HK-2 (cell line): ENCODE results near the gene ZC3H18.

ENCODE experiments used
- DNase-seq: peaks from one replicate; pipeline ENCODE4 v3.0.0-alpha.2; 2018; ENCODE audit not compliant: unreplicated experiment

The ZC3H18 gene

GRCh38 chr16:88549671-88550245 lies 20.4 kb upstream of the ZC3H18 start:
- DNase-seq: no peak

DNA sequence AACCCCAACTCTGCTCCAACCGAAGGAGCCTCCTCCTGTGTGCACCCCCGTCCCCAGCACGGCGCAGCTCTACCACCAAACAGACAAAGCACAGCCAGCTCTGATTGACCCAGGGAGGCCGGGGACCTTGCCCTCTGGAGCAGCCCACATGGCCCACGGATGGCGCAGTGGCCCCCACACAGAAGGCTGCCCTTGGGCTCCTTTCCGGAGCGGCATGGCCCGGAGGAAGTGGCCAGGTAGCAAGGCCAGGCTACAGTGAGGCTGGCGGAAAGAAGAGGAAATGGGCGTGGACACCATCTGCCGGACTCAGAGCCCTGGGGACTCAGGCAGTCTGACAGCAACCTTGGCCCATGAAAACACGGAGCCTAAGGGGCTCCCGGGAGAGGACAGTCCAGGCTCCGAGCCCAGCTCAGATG lies 19.9 kb upstream of the ZC3H18 start:
- DNase-seq: no peak

- no peak for DNase-seq
Measured at GRCh38 chr16:88552166-88552565, 18.0 kb upstream of the ZC3H18 start.

DNA sequence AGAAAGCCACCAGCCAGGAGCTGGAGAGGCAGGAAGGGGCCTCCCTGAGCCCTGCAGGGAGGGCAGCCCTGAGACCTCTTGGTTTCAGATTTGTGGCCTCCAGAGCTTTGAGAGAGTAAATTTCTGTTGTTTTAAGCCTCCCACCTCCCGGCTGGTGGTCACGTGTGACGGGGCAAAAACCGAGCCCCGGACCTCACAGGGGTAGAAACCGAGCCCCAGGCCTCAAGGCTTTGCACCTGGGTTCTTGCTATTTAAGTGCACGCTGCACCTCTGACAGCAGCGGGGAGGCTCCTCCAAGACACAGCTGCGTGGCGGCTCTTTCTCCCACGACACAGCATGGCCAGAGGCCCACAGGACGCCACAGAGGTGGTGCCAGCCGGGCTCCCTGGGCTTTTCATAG lies 17.4 kb upstream of the ZC3H18 start:
- DNase-seq: no peak

- DNase-seq: no peak
Measured at GRCh38 chr16:88553739-88554138, 16.5 kb upstream of the ZC3H18 start.

DNA sequence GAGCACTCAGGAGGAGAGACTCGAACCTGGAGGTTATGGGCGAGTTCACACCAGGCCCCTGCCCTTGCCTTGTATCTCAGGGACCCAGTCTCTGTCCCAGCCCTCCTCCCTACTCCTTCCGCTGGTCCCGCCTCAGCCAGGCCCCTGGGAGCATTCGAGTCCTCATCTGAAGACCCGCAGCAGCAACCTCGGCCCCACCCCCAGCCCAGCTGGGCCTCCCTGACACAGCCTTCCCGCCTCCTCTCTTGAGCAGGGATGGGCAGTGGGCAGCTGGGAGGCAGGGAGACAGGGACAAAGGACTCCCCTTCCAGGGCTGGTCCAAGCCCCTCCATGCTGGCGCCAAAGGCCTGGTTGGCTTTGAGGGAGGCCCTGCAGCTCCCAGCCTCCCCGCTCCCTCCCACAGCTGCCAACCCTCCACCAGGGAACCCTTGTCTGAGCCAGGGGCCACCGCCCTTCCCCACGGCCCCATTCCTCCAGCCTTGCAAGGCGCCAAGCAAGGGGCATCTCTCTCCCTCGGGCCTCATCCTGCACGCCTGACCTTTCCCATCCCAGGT lies 15.4 kb upstream of the ZC3H18 start:
- DNase-seq: no peak

- no peak for DNase-seq
Measured at GRCh38 chr16:88556294-88556988, 13.8 kb upstream of the ZC3H18 start.

GRCh38 chr16:88558457-88559442 lies 11.5 kb upstream of the ZC3H18 start:
- no peak for DNase-seq

DNA sequence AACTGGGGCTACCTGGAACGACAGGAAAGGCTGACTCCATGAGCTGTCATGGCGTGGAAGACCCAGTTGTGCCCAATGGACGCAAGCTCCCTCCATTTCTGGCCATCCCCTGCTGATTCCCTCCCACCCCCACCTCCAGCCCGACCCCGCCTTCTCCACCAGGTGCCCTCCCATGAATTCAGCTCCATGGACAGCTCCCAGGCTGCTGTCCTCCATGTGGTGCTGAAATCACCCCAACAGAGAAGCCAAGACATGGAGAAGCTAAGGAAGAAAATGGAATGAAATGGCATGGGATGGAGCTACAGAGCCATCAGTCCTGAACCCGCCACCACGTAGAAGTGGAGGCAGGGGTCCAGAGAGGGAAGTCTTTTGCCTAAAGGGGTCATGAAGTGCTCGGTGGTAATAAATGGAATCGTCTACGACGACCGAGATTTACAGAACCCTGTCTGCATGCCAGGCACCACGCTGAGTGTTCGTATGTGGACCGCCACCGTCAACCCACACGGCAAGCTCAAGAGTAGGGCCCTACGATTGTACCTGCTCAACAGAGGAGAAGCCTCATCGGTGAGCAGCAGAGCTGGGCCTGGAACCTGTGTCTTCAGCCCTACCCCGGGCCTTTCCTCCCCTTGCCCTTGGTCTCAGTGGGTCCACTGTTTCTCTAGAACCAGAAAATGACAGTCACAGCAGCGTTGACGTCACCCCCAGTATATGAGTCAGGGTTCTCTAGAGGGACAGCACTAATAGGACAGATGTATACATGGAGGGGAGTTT lies 9.3 kb upstream of the ZC3H18 start:
- DNase-seq: no peak

GRCh38 chr16:88561485-88562359 lies 8.5 kb upstream of the ZC3H18 start:
- peak; percentile 54 for DNase-seq

DNA sequence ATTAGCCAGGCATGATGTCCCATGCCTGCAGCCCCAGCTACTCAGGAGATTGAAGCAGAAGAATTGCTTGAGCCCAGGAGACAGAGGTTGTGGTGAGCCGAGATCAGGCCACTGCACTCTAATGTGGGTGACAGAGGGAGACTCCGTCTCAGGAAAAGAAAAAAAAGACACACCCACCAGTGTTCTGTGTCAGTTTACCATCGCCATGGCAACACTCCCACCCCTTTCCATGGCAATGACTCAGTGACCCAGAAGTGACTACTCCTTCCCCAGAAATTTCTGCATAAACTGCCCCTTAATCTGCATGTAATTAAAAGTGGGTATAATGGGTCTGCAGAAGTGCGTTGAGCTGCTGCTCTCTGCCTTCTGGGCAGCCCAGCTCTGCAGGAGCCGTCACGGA lies 4.0 kb upstream of the ZC3H18 start:
- peak; percentile 14 for DNase-seq

GRCh38 chr16:88568710-88569613 lies 1.2 kb upstream of the ZC3H18 start:
- no peak for DNase-seq

DNA sequence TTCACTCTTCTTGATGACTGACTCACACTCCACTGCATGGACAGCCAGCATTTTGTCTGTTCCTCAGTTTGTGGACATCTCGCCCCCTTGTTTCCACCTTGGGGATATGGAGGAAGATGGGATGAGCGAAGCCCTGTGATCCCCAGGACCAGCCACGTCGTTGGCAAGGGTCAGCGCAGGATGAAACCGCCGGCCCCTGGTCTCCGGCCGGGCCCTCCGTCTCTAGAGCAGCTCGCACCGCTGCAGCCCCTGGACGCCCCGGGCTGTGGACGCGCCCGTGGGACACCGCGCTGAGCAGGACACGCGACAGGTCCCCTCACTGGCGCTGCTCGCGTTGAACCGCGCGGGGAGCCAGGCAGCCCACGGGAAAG lies 604 bp upstream of the ZC3H18 start:
- peak; percentile 12 for DNase-seq

DNA sequence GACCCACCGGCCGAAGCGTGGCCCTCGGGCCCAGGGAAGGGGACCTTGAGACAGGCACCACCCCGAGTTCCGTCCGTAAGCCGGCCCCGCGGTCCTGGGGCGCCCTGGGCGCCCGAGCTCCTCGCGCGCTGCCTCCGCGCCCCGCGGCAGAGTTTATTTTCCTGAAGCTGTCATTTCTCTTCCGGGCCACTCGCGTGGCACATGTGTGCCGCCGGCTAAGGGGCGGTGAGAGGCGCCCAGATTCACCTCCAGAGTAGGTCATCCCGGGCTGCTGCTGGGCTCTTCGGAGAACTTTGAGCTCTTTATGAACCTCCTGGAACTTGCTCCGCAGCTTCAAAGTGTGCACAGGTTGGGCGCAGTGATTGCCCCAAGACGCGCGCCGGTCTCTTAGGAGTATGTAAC lies 489 bp downstream of the ZC3H18 start:
- no peak for DNase-seq

GRCh38 chr16:88575251-88575650 lies 5.0 kb downstream of the ZC3H18 start:
- DNase-seq: no peak

GRCh38 chr16:88576307-88576706 lies 6.1 kb downstream of the ZC3H18 start:
- DNase-seq: no peak

GRCh38 chr16:88577166-88577565 lies 7.0 kb downstream of the ZC3H18 start:
- no peak for DNase-seq

- DNase-seq: no peak
Measured at GRCh38 chr16:88578446-88579313, 8.5 kb downstream of the ZC3H18 start.

GRCh38 chr16:88580371-88580770 lies 10.2 kb downstream of the ZC3H18 start:
- DNase-seq: no peak
